ENCODE measurements around the gene CCL18. TPM values are rescaled to one million over a fixed set of nuclear protein-coding genes. Genes with fewer than 3 reads are reported as not detected.

CCL18 gene
- total RNA-seq, 4 donors from 2014 or later: 4.5 TPM; not detected in 3

DNA sequence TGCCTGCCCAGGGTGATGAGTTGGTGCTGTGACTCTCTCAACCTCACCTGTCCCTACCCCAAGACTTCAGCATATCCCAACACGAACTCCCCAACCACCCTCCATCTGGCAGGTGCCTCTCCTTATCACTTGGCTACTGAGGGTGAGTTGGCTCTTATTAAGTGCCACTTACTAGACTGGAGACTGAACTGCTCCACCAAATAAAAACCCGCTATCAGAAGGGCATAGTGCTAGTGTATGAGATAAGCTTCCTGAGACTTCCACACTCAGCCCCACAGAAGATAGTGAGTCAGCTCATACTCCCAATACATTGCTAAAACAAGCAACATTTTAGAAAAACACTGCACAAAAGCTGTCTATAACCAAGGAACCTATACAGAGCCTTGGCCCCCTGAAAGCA, 16.0 kb upstream of the CCL18 start:
- Histone ChIP-seq H3K9me3 (peaks cover 0 to 41% (median 5%) of the 10 kb centered on the region in 4 donors), H3K4me1 (no peaks in the 10 kb centered on the region), H3K27ac (no peak overlapping the region), H3K27me3 (no peaks in the 10 kb centered on the region), H3K4me3 (no peak overlapping the region), H3K36me3 (no peaks in the 10 kb centered on the region)
- TF ChIP-seq, protein P1, sequence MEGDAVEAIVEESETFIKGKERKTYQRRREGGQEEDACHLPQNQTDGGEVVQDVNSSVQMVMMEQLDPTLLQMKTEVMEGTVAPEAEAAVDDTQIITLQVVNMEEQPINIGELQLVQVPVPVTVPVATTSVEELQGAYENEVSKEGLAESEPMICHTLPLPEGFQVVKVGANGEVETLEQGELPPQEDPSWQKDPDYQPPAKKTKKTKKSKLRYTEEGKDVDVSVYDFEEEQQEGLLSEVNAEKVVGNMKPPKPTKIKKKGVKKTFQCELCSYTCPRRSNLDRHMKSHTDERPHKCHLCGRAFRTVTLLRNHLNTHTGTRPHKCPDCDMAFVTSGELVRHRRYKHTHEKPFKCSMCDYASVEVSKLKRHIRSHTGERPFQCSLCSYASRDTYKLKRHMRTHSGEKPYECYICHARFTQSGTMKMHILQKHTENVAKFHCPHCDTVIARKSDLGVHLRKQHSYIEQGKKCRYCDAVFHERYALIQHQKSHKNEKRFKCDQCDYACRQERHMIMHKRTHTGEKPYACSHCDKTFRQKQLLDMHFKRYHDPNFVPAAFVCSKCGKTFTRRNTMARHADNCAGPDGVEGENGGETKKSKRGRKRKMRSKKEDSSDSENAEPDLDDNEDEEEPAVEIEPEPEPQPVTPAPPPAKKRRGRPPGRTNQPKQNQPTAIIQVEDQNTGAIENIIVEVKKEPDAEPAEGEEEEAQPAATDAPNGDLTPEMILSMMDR (IDR thresholded peaks at IDR 0.05): no peak
- WGBS, 2 donors: 74 to 85% methylated on average over 2 of the region's 2 CpGs
- DNase-seq (ENCODE audit: low spot score in 2 of 2): no peak

DNA sequence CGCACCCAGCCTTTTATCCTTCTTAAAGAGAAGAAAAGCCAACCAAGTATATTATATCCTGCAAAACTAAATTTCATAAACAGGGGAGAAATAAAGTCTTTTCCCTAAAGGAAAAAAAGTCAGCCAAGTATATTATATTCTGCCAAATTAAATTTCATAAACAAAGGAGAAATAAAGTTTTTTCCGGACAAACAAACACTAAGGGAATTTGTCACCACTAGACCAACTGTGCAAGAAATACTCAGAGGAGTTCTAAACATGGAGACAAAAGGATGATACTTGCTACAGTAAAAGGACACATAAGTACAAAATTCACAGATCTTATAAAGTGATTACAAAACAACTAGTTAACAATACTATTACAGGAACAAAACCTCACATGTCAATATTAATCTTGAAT, 14.4 kb upstream of the CCL18 start:
- no peaks in the 10 kb centered on the region for H3K27me3 ChIP-seq
- H3K27ac ChIP-seq: no peak overlapping the region
- no peak for DNase-seq (ENCODE audit: low spot score in 2 of 2)
- WGBS, 2 donors: 95 to 99% methylated on average over 2 of the region's 2 CpGs
- TF ChIP-seq, protein P1 (IDR thresholded peaks at IDR 0.05): no peak
- TF ChIP-seq POLR2A (IDR thresholded peaks at IDR 0.05) (no peak), EP300 (IDR thresholded peaks at IDR 0.05) (no peak)
- peaks cover 0 to 41% (median 5%) of the 10 kb centered on the region in 4 donors for H3K9me3 ChIP-seq
- no peaks in the 10 kb centered on the region for H3K4me1 ChIP-seq
- H3K36me3 ChIP-seq: no peaks in the 10 kb centered on the region
- H3K4me3 ChIP-seq: no peak overlapping the region

DNA sequence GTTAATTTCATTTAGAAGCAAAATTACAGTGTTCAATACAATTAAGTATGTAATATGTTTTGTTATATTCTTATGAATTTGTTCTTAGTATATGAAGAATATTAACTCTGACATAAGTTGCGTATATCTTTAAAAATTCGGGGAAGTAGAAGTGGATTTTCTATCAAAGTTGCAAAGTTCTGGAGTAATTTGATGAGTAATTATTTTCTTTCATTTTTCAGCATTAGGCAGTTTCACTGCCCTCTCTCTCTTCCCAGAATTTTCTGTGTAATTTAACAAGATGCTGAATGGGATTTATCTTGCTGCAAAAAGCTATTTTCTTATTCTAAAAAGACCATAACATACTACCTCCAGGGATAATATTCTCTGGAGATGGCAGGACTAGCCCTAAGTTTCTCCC, 8.9 kb upstream of the CCL18 start:
- no peak for TF ChIP-seq EP300 (IDR thresholded peaks at IDR 0.05)
- TF ChIP-seq, protein P1 (IDR thresholded peaks at IDR 0.05): no peak
- TF ChIP-seq POLR2A (IDR thresholded peaks at IDR 0.05): no peak
- WGBS, 2 donors: 86 to 91% methylated on average over 2 of the region's 2 CpGs
- no peaks in the 10 kb centered on the region for H3K27me3 ChIP-seq
- no peaks in the 10 kb centered on the region for H3K4me1 ChIP-seq
- no peak overlapping the region for H3K4me3 ChIP-seq
- DNase-seq (ENCODE audit: low spot score in 2 of 2): no peak
- H3K27ac ChIP-seq: no peak overlapping the region
- H3K9me3 ChIP-seq: peaks cover 0 to 15% (median 0%) of the 10 kb centered on the region in 4 donors
- no peaks in the 10 kb centered on the region for H3K36me3 ChIP-seq

DNA sequence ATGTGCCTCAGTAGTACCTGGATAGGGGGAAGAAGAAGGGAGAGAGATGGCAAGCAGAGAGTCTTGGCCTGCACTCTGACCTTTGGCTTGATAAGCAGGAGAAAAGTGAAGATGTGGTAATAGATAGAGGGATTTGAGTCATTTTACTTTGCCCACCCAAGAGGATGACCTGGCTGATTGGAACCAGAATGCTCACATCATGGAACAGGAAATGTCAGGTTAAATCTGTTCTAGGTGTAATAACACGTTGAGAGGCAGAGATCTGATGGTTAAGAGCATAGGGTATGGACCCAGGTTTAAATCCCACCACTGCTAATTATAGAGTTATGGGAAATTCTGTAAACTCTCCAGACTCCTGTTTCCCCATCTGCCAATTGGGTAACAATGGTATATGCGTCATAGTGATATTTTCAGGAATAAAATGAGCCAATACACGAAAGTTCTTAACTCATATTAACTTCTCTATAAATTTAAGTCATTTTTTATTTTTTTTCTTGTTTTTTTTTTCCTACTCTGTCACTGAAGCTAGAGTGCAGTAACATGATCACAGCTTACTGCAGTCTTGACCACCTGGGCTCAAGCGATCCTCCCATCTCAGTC, 8.1 kb upstream of the CCL18 start:
- Histone ChIP-seq H3K27ac (no peak overlapping the region), H3K4me1 (no peaks in the 10 kb centered on the region), H3K4me3 (no peak overlapping the region), H3K27me3 (no peaks in the 10 kb centered on the region), H3K36me3 (no peaks in the 10 kb centered on the region), H3K9me3 (peaks cover 0 to 12% (median 0%) of the 10 kb centered on the region in 4 donors)
- 74 to 79% methylated on average over 4 of the region's 4 CpGs for WGBS, 2 donors
- TF ChIP-seq EP300 (IDR thresholded peaks at IDR 0.05) (no peak), POLR2A (IDR thresholded peaks at IDR 0.05) (no peak)
- TF ChIP-seq, protein P1 (IDR thresholded peaks at IDR 0.05): no peak
- DNase-seq (ENCODE audit: low spot score in 2 of 2): no peak

DNA sequence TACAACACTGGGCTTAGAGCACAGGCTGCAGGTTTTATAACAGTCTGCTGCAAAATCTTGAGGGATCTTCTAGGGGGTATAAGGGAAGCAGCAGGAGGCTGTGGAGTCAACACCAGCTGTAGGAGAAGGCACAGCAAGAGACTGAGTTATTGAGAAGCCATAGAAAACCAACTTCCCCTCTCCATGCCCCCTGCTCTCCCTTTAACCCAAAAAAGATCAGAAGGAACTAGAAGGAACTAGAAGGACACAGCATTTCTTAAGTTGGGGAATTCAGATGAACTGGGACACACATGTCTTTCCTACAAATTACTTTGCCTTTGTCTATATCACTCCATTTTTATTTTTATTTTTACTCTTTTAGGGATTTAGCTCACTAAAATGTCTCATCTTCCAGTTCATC, 6.2 kb upstream of the CCL18 start:
- Histone ChIP-seq H3K4me1 (no peaks in the 10 kb centered on the region), H3K27ac (no peak overlapping the region)

More for the DNA sequence above, 6.2 kb upstream of the CCL18 start:
- no peak for DNase-seq (ENCODE audit: low spot score in 2 of 2)
- no peaks in the 10 kb centered on the region for H3K36me3 ChIP-seq
- TF ChIP-seq EP300 (IDR thresholded peaks at IDR 0.05) (no peak), POLR2A (IDR thresholded peaks at IDR 0.05) (no peak)
- TF ChIP-seq, protein P1 (IDR thresholded peaks at IDR 0.05): no peak
- no peaks in the 10 kb centered on the region for H3K27me3 ChIP-seq
- H3K4me3 ChIP-seq: no peak overlapping the region
- no peaks in the 10 kb centered on the region for H3K9me3 ChIP-seq

Data from tibial nerve (tissue), 4 donors.